Measurements from ENCODE around the gene OSER1.

OSER1 gene

DNA sequence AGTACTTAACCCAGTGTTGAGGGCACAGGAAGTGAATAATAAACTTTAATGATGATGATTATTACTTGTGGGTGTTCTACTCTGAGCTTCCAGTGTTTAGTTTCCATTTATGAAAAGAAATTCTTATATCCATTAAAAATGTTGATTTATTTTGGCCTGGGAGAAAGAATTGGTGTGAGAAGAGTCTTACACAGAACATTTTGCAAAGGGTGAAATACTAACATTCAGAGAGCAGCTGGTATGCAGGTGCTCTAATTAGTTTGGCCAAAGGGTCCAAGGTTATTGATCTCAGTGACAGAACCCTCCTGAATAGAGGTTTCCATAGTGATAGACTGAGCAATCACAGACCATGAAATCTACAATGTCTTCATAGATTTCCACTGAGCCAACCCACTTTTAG is 4.4 kb downstream of the OSER1 start:
- no peaks in the 10 kb centered on the region for H3K9me3 ChIP-seq (ENCODE audit: control insufficient read depth, insufficient read depth, low read length)
- H3K27ac ChIP-seq (ENCODE audit: low read depth, low read length) = no peak overlapping the region
- no peaks in the 10 kb centered on the region for H3K9me2 ChIP-seq (replicated peaks; ENCODE audit: control insufficient read depth, low read length)
- TF ChIP-seq CTCF (IDR thresholded peaks at IDR 0.05; ENCODE audit: low read depth, low read length, poor library complexity, severe bottlenecking) (no peak), EZH2phosphoT487 (IDR thresholded peaks at IDR 0.05; ENCODE audit: borderline replicate concordance, low read length) (no peak)
- H3K79me2 ChIP-seq (ENCODE audit: control insufficient read depth, low read length) = peaks cover 76% of the 10 kb centered on the region
- peaks cover 68% of the 10 kb centered on the region for H3K36me3 ChIP-seq (ENCODE audit: control insufficient read depth, low read length)
- no peak overlapping the region for H3K4me3 ChIP-seq (ENCODE audit: low read length)
- peaks cover 20% of the 10 kb centered on the region for H4K20me1 ChIP-seq (ENCODE audit: control insufficient read depth, insufficient read depth, low read depth, low read length)
- no peaks in the 10 kb centered on the region for H3K27me3 ChIP-seq (ENCODE audit: control insufficient read depth, low read length)
- H3K4me2 ChIP-seq (ENCODE audit: low read length) = no peak overlapping the region
- H3K4me1 ChIP-seq (ENCODE audit: control insufficient read depth, low read length) = peaks cover 26% of the 10 kb centered on the region
- H3F3A ChIP-seq (ENCODE audit: control insufficient read depth, insufficient read depth) = no peaks in the 10 kb centered on the region

- H3K36me3 ChIP-seq (ENCODE audit: control insufficient read depth, low read length) = peaks cover 78% of the 10 kb centered on the region
- no peaks in the 10 kb centered on the region for H3K9me2 ChIP-seq (replicated peaks; ENCODE audit: control insufficient read depth, low read length)
- H3F3A ChIP-seq (ENCODE audit: control insufficient read depth, insufficient read depth) = no peaks in the 10 kb centered on the region
- peaks cover 18% of the 10 kb centered on the region for H4K20me1 ChIP-seq (ENCODE audit: control insufficient read depth, insufficient read depth, low read depth, low read length)
- no peaks in the 10 kb centered on the region for H3K27me3 ChIP-seq (ENCODE audit: control insufficient read depth, low read length)
- H3K4me2 ChIP-seq (ENCODE audit: low read length) = no peak overlapping the region
- H3K9me3 ChIP-seq (ENCODE audit: control insufficient read depth, insufficient read depth, low read length) = no peaks in the 10 kb centered on the region
- H3K4me1 ChIP-seq (ENCODE audit: control insufficient read depth, low read length) = peaks cover 26% of the 10 kb centered on the region
- H3K27ac ChIP-seq (ENCODE audit: low read depth, low read length) = no peak overlapping the region
- no peak overlapping the region for H3K4me3 ChIP-seq (ENCODE audit: low read length)
- peaks cover 74% of the 10 kb centered on the region for H3K79me2 ChIP-seq (ENCODE audit: control insufficient read depth, low read length)
- no peak for TF ChIP-seq CTCF (IDR thresholded peaks at IDR 0.05; ENCODE audit: low read depth, low read length, poor library complexity, severe bottlenecking)
- no peak for TF ChIP-seq EZH2phosphoT487 (IDR thresholded peaks at IDR 0.05; ENCODE audit: borderline replicate concordance, low read length)
Measured at GRCh38 chr20:44204832-44205215, 5.7 kb downstream of the OSER1 start.

DNA sequence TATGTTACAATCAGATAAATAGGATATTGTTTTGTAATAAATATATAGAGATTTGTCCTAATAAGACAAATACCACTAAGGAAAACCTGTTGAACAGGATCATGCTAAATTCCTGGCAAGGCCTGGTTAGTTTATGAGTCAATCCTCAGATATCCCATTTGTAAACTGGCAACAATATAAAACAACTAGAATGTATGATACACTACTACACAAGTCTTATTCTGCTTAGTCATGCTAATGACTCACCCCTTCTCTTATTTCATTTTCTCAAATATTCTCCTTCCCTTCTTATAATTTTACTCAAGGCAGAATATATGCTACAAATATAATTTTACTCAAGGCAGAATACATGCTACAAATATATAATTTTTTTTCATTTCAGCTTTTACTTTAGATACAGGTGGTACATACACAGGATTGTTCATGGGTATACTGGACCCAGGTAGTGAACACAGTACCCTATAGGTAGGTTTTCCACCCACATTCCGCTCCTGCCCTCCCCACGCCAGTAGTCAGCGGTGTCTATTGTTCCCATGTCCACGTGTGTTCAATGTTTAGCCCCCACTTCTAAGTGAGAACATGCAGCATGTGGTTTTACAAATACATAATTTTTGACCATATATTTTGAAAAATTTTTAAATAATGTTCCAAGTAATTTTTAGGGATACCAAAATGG is 6.3 kb downstream of the OSER1 start:
- H3K4me3 ChIP-seq (ENCODE audit: low read length) = no peak overlapping the region
- H3K9me2 ChIP-seq (replicated peaks; ENCODE audit: control insufficient read depth, low read length) = no peaks in the 10 kb centered on the region
- H3K27me3 ChIP-seq (ENCODE audit: control insufficient read depth, low read length) = no peaks in the 10 kb centered on the region
- no peak overlapping the region for H3K4me2 ChIP-seq (ENCODE audit: low read length)
- no peaks in the 10 kb centered on the region for H3K9me3 ChIP-seq (ENCODE audit: control insufficient read depth, insufficient read depth, low read length)
- H3K4me1 ChIP-seq (ENCODE audit: control insufficient read depth, low read length) = peaks cover 25% of the 10 kb centered on the region
- H4K20me1 ChIP-seq (ENCODE audit: control insufficient read depth, insufficient read depth, low read depth, low read length) = peaks cover 13% of the 10 kb centered on the region
- H3K79me2 ChIP-seq (ENCODE audit: control insufficient read depth, low read length) = peaks cover 68% of the 10 kb centered on the region
- no peaks in the 10 kb centered on the region for H3F3A ChIP-seq (ENCODE audit: control insufficient read depth, insufficient read depth)
- no peak for TF ChIP-seq EZH2phosphoT487 (IDR thresholded peaks at IDR 0.05; ENCODE audit: borderline replicate concordance, low read length)
- no peak for TF ChIP-seq CTCF (IDR thresholded peaks at IDR 0.05; ENCODE audit: low read depth, low read length, poor library complexity, severe bottlenecking)
- H3K27ac ChIP-seq (ENCODE audit: low read depth, low read length) = no peak overlapping the region
- H3K36me3 ChIP-seq (ENCODE audit: control insufficient read depth, low read length) = peaks cover 82% of the 10 kb centered on the region
